ENCODE results near the gene LAMB4.

The LAMB4 gene

DNA sequence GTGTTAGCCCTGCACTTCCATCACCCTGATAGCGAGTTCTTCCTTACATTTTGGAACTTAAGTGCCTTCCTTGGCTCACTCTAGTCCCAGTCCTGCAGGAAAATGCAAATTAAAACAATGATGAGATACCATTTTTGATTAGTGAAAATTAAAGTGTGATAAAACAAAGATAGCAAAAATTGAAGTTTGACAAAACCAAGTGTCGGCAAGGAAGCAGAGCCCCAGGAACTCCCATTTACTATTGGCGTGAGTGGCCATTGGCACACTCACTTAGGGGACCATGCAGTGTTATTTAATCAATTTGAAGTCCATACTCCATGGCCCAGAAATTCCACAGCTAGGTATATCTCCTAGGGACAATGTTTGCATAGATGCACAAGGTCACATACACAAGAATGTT, 28.4 kb downstream of the LAMB4 start:
- Histone ChIP-seq H3K27ac (no peak overlapping the region), H3K4me1 (ENCODE audit: control insufficient read depth in 1 of 2, insufficient read depth in 1 of 2, low read depth in 1 of 2, low read length in 1 of 2) (no peaks in the 10 kb centered on the region), H3K36me3 (no peaks in the 10 kb centered on the region), H3K4me3 (ENCODE audit: low read depth in 1 of 2, low read length in 1 of 2) (no peak overlapping the region), H3K9me3 (no peaks in the 10 kb centered on the region), H3K27me3 (peaks cover 18% of the 10 kb centered on the region)
- TF ChIP-seq, protein P1, sequence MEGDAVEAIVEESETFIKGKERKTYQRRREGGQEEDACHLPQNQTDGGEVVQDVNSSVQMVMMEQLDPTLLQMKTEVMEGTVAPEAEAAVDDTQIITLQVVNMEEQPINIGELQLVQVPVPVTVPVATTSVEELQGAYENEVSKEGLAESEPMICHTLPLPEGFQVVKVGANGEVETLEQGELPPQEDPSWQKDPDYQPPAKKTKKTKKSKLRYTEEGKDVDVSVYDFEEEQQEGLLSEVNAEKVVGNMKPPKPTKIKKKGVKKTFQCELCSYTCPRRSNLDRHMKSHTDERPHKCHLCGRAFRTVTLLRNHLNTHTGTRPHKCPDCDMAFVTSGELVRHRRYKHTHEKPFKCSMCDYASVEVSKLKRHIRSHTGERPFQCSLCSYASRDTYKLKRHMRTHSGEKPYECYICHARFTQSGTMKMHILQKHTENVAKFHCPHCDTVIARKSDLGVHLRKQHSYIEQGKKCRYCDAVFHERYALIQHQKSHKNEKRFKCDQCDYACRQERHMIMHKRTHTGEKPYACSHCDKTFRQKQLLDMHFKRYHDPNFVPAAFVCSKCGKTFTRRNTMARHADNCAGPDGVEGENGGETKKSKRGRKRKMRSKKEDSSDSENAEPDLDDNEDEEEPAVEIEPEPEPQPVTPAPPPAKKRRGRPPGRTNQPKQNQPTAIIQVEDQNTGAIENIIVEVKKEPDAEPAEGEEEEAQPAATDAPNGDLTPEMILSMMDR (IDR thresholded peaks at IDR 0.05): no peak

DNA sequence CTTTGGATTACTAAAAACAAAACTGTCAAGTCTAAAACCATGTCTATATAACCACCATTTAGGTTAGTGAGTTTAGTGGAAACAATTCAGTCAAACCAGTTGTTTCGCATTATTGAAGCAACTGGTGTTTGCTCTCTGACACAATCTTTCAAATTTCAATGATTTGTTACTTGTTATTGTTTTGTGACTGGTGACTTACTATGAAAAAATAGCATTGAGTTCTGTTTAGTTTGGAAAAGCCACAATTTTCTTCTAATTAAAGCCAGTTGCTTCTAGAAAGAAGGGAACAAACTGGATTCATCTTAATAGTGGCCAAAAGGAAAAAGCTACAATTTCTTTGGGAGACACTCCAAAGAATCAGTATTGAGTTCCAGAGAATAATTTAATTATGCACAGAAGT, 30.4 kb downstream of the LAMB4 start:
- Histone ChIP-seq H3K9me3 (no peaks in the 10 kb centered on the region), H3K4me3 (ENCODE audit: low read depth in 1 of 2, low read length in 1 of 2) (no peak overlapping the region), H3K27me3 (peaks cover 32% of the 10 kb centered on the region), H3K27ac (no peak overlapping the region), H3K4me1 (ENCODE audit: control insufficient read depth in 1 of 2, insufficient read depth in 1 of 2, low read depth in 1 of 2, low read length in 1 of 2) (no peaks in the 10 kb centered on the region), H3K36me3 (no peaks in the 10 kb centered on the region)
- TF ChIP-seq, protein P1 (IDR thresholded peaks at IDR 0.05): no peak

DNA sequence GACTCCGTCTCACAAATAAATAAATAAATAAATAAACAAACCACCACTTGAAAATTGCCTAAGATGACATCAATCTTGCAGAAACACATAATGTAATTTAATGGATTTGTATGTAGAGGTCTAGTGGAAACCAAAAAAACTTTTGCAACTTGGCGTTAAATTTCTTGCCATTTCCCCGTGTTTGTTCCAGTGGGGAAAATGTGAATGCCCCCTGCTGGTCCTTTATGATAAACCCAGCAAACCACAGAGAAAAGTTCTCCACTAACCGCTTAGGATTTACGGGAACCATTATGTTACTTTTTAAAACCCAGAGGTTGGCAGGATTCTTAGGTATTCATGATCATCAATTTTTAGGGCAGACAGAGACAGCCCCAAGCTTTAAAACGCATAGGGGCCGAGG, 32.5 kb downstream of the LAMB4 start:
- no peaks in the 10 kb centered on the region for H3K9me3 ChIP-seq
- TF ChIP-seq, protein P1 (IDR thresholded peaks at IDR 0.05): no peak
- no peaks in the 10 kb centered on the region for H3K4me1 ChIP-seq (ENCODE audit: control insufficient read depth in 1 of 2, insufficient read depth in 1 of 2, low read depth in 1 of 2, low read length in 1 of 2)
- no peak overlapping the region for H3K4me3 ChIP-seq (ENCODE audit: low read depth in 1 of 2, low read length in 1 of 2)
- H3K36me3 ChIP-seq: no peaks in the 10 kb centered on the region
- H3K27me3 ChIP-seq: peaks cover 38% of the 10 kb centered on the region
- no peak overlapping the region for H3K27ac ChIP-seq

DNA sequence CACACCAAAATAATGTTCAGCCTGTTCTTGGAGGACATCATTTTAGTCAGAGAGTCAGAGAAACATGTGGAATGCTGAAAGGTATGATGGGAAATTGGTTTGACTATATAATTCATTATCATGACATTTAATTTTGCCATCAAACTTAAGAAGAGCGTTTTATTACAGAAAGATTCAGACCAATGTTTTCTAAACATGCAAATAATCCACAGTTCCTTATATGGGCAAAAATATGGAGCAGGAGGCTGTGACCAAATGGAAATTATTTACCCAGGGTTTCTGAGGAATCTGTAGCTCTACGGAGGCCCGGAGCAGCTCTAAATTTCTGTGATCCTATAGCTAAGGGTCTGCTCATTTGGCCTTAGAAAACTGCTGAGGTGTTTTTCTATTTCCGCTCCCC, 33.2 kb downstream of the LAMB4 start:
- TF ChIP-seq, protein P1 (IDR thresholded peaks at IDR 0.05): no peak
- Histone ChIP-seq H3K27ac (no peak overlapping the region), H3K9me3 (no peaks in the 10 kb centered on the region), H3K4me1 (ENCODE audit: control insufficient read depth in 1 of 2, insufficient read depth in 1 of 2, low read depth in 1 of 2, low read length in 1 of 2) (no peaks in the 10 kb centered on the region), H3K36me3 (no peaks in the 10 kb centered on the region), H3K27me3 (peaks cover 38% of the 10 kb centered on the region), H3K4me3 (ENCODE audit: low read depth in 1 of 2, low read length in 1 of 2) (no peak overlapping the region)

DNA sequence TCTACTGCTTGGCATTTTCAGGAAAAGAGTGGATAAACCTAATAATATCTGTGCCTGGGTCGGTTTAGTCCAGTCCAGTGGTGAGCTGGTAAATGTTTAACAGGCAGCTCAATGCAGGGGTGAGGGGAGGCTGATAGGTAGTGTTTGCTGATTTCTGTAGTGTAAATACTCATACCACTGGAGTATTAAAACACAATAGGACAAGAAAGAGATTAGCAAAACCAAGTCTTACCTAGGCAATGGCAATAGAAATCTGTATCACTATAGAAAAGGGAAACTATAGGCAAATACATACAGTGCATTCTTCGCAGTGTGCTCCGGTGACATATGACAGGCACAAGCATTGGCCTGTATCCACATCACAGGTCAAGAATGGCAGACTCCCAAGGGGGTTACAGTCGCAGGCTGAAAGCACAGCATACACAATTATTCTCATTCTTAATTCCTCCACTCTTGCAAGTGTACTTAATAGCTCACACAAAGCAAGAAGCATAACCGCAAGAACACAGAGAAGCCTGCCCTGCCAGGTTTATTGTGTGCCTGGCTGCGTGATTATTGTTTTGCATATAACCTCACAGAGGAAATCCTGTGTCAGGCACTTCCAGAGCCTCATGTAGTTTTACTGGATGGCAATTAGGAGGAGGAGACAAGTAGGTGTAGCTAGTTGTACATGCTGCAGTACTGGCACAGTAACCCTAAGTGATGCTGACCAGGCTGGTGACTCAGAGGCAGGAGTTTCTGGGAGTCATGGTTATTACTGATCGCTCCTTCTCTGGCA, 35.0 kb downstream of the LAMB4 start:
- no peaks in the 10 kb centered on the region for H3K36me3 ChIP-seq
- H3K4me1 ChIP-seq (ENCODE audit: control insufficient read depth in 1 of 2, insufficient read depth in 1 of 2, low read depth in 1 of 2, low read length in 1 of 2): no peaks in the 10 kb centered on the region
- TF ChIP-seq, protein P1 (IDR thresholded peaks at IDR 0.05): no peak
- H3K27ac ChIP-seq: no peak overlapping the region
- no peak overlapping the region for H3K4me3 ChIP-seq (ENCODE audit: low read depth in 1 of 2, low read length in 1 of 2)
- H3K9me3 ChIP-seq: no peaks in the 10 kb centered on the region
- H3K27me3 ChIP-seq: peaks cover 38% of the 10 kb centered on the region

Measured in neutrophil (primary cell).